DMS114 treated with DMSO at 0.1 percent for 48 hours (cell line): ENCODE measurements around the gene PPIH.
"Not testable (repeated sequence)": the region's sequence is repeated elsewhere in the genome, so short reads cannot be mapped to it uniquely, and the experiment has no call there.

Source experiments
- DNase-seq: peaks from one replicate; lab custom pipeline; 2025; ENCODE audit not compliant: unreplicated experiment; lab: John Stamatoyannopoulos, UW

The PPIH gene

DNA sequence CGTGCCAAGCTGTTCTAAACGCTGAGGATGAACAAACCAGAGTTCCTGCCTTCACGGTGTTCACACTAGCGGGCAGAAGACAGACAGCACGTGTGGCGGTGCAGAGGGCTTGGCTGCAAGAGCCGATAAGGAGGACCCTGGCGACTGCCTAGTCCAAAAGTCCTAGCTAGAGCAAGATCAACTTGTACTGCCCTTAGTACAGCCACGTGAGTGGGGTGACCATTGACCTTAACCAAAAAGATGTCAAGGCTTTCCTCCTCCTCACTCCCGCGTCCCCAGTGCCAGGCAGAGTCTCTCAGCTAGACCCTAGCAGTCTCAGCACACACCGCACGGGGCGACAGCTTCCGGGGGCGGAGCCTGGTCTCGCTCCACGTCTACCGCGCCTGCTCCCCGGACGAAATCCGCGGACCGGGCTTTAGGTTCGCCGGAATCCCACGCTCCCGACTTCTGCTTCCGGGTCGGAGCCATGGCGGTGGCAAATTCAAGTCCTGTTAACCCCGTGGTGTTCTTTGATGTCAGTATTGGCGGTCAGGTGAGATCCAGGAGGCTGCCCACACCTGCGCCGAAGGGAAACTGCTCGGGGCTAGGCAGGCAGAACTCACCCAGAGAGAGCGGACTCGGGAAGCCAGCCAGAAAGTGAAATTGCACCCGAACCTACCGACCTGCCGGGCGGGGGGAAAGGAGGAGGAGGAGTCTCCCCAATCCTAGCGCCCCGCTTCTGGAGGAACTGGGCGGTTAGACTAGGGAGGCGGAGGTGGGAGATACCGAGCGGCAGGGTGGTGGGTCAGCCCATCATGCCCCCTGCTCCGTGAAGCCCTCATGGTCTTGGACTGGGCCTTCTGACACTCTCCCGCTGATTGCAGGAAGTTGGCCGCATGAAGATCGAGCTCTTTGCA is at the start of gene PPIH:
PPIH (plus strand) TSS at position 443 of the 896 bp plus-strand sequence; CDS start at position 467, 24 bp downstream.
- peak; percentile 95 for DNase-seq

- no peak for DNase-seq
Observed at GRCh38 chr1:42613803-42614131, 44.5 kb upstream of the PPIH start.

- no peak for DNase-seq
Observed at GRCh38 chr1:42618866-42619265, 39.4 kb upstream of the PPIH start.

DNA sequence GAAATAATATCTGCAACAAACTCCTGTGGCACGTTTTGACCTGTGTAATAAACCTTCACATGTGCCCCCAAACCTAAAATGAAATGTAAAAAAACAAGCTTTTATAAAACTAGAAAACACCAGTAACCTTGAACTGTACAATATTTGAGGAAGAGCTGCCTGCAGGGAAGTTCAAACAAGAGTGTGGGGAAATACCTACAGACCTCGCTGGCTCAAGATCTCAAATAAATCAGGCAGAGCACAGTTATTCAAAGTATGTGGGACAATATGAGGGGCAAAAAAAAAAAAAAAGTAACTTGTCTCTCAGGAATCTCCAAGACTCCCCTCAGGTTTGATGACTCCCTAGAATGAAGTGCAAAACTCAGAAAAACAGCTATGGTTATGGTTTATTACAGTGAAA is 37.9 kb upstream of the PPIH start:
- no peak for DNase-seq

DNA sequence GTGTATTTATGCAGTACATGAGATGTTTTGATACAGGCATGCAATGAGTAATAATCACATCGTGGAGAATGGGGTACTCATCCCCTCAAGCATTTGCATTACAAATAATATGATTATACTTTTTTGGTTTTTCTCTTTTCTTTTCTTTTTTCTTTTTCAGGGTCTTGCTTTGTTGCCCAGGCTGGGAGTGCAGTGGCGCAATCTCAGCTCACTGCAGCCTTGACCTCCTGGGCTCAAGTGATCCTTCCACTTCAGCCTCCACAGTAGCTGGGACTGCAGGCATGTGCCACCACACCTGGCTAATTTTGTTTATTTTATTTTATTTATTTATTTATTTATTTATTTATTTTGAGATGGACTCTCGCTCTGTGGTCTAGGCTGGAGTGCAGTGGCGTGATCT is 37.0 kb upstream of the PPIH start:
- DNase-seq, result not testable (repeated sequence)

DNA sequence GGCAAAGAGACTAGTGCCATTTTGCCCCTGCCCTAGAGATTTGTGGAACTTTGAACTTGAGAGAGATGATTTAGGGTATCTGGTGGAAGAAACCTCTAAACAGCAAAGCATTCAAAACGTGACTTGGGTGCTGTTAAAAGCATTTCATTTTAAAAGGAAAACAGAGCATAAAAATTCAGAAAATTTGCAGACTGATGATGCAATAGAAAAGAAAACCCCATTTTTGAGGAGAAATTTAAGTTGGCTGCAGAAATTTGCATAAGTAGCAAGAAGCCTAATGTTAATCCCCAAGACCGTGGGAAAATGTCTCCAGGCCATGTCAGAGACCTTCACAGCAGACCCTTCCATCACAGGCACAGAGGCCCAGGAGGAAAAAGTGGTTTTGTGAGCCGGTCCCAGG is 31.0 kb upstream of the PPIH start:
- DNase-seq, result not testable (repeated sequence)

GRCh38 chr1:42639116-42639515 is 19.1 kb upstream of the PPIH start:
- DNase-seq, result no peak

GRCh38 chr1:42646056-42646455 is 12.2 kb upstream of the PPIH start:
- DNase-seq, result no peak

- DNase-seq, result no peak
Observed at GRCh38 chr1:42657201-42657600, 1.0 kb upstream of the PPIH start.

- peak; percentile 30 for DNase-seq
Observed at GRCh38 chr1:42658877-42659337, 684 bp downstream of the PPIH start.

- DNase-seq, result no peak
Observed at GRCh38 chr1:42660907-42661500, 2.8 kb downstream of the PPIH start.

GRCh38 chr1:42669936-42670335 is 11.7 kb downstream of the PPIH start:
- no peak for DNase-seq

DNA sequence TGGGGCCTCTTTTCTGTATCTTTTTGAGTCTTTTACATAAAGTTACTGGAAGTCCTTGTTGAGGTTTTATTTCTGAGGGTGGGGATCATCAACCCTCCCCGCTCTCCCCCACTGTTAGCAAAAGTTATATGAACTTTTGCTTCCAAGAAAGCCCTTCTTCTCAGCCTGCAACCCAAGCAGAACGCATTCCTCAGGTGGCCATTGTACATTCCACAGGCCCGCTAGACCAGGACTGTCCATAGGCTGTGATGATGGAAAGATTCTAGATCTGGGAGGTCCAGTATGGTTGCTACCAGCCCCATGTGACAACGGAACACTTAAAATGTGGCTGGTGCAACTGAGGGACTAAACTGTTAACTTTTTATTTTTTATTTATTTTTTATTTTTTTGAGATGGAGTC is 12.2 kb downstream of the PPIH start:
- no peak for DNase-seq

DNA sequence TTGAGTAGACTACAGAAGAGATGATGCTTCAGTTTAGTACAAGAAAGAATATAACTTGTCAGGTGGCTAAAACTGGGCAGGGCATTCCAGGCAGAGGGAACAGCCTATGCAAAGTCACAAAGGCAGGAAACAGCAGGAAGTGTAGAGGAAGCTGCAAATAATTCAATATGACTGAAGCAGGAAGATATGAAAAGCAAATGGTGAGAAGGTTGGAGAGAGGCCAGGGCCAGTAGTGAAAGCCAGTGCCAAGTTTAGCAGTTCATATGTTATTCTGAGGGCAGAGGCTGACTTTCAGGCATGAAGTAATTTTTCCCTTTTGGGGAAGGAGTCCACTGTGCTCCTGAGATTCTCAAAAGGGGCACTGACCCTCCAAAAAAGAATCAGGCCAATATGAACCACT is 16.0 kb downstream of the PPIH start:
- DNase-seq, result no peak

GRCh38 chr1:42674682-42675081 is 16.5 kb downstream of the PPIH start:
- DNase-seq, result no peak

DNA sequence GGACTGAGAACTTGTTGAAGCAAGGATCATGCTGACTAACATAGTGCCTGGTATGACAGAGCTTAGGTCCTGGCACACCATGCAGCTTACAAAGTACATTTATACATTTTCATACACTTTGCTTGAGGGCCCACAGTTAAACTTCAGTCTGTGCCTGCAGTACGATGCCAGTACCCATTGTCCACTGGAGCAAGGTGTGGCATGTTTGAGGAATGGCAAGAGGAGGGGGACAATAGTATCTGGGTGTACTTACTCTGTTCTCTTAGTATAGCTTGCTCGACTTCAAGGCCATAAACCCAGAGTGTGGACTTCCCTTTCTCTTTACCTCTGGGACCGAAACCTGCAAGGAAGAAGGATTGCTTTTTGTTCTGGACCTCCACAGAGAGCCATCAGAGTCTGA is 17.2 kb downstream of the PPIH start:
- no peak for DNase-seq

- DNase-seq, result no peak
Observed at GRCh38 chr1:42676534-42677087, 18.4 kb downstream of the PPIH start.

DNA sequence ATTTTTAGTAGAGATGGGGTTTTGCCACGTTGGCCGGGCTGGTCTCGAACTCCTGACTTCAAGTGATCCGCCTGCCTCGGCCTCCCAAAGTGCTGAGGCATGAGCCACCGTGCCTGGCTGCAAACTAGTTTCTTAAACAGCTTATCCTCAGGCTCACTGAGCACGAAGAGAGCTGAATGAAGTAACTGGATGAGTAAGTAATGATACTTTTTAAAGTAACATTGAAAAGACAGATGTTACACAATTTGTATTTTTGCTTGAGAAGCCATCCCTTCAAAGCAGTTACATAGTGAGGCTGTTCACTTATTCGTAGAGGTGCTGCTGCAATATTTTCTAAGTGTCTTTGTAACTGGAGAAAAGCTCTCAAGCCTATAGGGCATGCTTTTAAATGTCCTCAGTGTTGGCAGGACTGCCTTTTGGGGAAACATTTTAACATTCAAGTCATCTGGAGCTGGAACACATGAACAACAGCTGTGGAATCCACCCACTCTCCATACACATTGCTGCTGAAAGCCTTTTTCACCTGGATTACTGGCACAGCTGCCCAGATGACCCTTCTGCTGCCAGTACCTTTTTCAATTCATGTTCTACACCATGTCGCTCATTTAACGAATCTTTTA is 21.3 kb downstream of the PPIH start:
- no peak for DNase-seq

DNA sequence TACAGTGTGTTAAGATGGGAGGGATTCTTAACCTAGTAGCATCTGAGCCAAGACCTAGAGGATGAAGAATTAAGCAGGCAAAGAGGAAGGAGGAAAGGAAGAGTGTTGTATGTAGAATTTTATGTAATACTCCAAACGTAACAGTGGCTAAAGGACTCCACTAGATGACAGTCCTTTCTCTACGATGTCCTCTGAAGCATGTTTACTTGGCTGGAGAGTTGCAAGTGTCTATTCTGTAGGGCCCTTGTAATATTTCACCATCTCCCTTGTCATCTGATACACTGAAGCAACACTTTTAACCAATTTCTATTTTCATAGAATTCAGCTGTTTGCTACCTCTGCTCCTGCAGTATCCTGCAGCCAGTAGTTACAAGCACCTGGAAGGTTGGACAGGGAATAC is 21.8 kb downstream of the PPIH start:
- DNase-seq, result no peak

DNA sequence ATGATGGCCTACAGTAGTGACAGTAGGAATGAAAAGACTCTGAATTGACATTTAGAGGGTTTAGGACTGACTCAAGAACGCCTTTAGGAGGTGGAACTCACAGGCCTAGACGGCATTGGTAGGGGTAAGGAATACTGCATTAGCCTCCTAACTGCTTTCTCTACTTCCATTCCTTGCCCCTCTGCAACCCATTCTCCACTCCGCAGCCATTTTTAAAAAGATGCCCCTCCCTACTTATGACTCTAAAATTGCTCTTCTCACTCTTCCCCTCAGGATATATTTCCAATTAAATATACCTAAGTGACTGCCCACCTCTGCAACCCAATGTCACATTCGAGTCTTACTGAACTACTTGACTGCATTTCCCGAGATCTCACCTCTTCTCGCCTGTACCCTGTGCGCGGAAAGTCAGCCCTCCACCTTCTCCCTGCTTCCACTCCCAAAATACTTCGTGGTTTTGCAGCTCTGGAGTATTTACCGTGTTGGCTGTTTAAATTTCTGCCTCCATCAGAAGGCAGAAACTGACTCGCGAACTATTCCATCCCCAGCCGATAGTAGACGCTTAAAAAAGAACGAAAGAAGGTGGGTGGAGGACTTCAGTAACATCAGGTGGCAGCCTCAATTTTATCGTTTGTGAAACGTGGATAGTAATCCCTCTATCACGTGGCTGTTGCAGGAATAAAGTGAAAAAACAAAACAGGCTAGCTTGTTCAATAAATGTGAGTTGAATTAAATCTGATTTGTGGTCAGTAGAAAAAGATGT is 22.9 kb downstream of the PPIH start:
- peak; percentile 38 for DNase-seq
